ENCODE results near the gene KRTAP12-2. TPM values are rescaled to one million over a fixed set of nuclear protein-coding genes. Genes with fewer than 3 reads are reported as not detected.

KRTAP12-2 gene
- total and polyA plus RNA-seq, 10 donors = not detected

DNA sequence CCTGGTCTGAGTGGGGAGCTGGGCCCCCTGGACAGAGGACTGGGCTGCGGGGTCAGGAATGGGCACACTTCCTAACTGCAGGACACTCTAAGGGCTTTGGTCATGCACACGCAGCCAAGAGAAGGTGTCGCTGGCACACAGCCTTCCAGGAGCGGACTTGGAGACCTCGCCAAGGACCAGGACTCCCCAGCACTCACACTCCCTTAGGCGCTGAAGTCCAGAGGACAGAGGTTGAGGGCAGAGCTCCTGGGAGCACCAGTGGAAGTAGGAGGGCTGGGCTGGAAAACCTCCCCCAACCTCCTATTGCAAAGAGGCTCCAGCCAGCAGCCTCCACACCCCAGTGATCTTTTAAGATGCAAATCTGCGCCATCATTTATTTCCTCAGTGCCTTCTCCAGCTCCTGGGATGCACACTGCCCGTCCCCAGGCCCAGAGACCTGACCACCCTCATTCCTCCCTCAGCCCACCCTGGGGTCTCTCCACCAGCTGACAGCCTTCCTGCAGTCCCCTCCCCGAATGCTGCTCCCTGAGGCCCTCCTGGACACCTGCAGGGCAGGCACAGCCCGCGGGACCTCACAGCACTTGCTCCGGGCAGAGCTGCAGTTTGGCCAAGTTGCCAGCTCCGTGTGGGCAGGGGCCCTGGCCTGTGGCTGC, 41.6 kb upstream of the KRTAP12-2 start:
- Histone ChIP-seq H3K27me3 (replicated peaks in 1 of 7) (peaks cover 12 to 100% (median 93%) of the 10 kb centered on the region in 7 donors), H3K4me1 (peaks cover 0 to 56% (median 24%) of the 10 kb centered on the region in 6 donors), H3K4me3 (no peak overlapping the region), H3K36me3 (no peaks in the 10 kb centered on the region), H3K9me3 (peaks cover 0 to 17% (median 0%) of the 10 kb centered on the region in 8 donors), H3K27ac (no peak overlapping the region)
- WGBS, 5 donors = 1 to 11% (median 4%) methylated on average over 7 to 13 of the region's 13 CpGs
- intact Hi-C loops (cut with DNase I; ENCODE audit: low total_unique reads) = no loop called here
- TF ChIP-seq, protein P1, sequence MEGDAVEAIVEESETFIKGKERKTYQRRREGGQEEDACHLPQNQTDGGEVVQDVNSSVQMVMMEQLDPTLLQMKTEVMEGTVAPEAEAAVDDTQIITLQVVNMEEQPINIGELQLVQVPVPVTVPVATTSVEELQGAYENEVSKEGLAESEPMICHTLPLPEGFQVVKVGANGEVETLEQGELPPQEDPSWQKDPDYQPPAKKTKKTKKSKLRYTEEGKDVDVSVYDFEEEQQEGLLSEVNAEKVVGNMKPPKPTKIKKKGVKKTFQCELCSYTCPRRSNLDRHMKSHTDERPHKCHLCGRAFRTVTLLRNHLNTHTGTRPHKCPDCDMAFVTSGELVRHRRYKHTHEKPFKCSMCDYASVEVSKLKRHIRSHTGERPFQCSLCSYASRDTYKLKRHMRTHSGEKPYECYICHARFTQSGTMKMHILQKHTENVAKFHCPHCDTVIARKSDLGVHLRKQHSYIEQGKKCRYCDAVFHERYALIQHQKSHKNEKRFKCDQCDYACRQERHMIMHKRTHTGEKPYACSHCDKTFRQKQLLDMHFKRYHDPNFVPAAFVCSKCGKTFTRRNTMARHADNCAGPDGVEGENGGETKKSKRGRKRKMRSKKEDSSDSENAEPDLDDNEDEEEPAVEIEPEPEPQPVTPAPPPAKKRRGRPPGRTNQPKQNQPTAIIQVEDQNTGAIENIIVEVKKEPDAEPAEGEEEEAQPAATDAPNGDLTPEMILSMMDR (IDR thresholded peaks at IDR 0.05 in 8 of 11, conservative IDR thresholded peaks at IDR 0.05 in 3 of 11) = no peak
- TF ChIP-seq POLR2AphosphoS5 (IDR thresholded peaks at IDR 0.05) (no peak), POLR2A (IDR thresholded peaks at IDR 0.05) (no peak)
- peak; percentile 54 for DNase-seq

DNA sequence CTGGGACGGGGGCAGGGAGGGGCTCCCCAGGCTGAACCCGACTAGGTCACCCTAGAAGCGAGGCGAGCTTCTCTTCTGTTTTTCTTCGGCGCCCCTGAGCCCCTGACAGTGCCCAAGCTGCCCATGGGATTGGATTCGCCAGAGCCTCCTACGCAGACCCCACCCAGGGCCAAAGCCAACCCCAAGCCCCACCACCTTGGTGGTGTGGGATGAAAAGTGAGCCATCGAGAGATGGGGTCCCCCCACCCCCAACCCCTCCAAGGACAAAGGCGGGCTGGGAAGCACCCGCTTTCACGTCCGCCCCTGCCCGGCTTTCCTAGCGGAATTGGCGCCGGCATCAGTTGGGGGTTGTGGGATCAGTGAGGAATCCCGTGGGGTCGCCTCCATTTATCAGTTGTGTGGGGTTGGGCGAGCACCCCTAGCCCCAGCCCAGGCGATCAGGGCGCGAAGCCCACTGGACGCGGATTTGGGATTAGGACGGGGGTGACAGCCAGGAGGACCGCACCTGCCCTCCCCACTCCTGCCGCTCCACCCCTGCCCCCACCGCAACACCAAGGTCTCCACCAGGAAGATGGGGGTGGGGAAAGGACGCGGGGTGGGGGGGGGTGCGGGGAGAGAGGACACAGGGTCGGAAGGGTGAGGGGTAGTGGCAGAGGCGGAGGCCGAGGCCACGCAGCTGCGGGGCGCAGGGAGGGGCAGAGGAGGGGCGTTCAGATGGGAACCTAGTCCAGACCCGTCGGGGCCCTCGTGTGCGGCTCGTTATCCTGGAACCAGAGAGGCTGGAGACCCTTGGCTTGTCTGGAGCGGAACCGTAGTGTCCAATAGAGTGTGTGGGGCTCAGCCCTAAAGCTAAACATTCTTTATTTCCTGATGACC, 40.2 kb upstream of the KRTAP12-2 start:
- TF ChIP-seq, protein P1 (IDR thresholded peaks at IDR 0.05 in 8 of 11, conservative IDR thresholded peaks at IDR 0.05 in 3 of 11) = no peak
- no peak for TF ChIP-seq POLR2AphosphoS5 (IDR thresholded peaks at IDR 0.05)
- TF ChIP-seq POLR2A (IDR thresholded peaks at IDR 0.05) = no peak
- H3K27ac ChIP-seq = no peak overlapping the region
- 9 to 12% (median 10%) methylated on average over 32 to 46 of the region's 46 CpGs for WGBS, 5 donors
- H3K9me3 ChIP-seq = peaks cover 0 to 17% (median 0%) of the 10 kb centered on the region in 8 donors
- intact Hi-C loops (cut with DNase I; ENCODE audit: low total_unique reads) = no loop called here
- peaks cover 0 to 49% (median 24%) of the 10 kb centered on the region in 6 donors for H3K4me1 ChIP-seq
- DNase-seq = no peak
- H3K4me3 ChIP-seq = no peak overlapping the region
- H3K27me3 ChIP-seq (replicated peaks in 1 of 7) = peaks cover 12 to 100% (median 93%) of the 10 kb centered on the region in 7 donors
- H3K36me3 ChIP-seq = no peaks in the 10 kb centered on the region

DNA sequence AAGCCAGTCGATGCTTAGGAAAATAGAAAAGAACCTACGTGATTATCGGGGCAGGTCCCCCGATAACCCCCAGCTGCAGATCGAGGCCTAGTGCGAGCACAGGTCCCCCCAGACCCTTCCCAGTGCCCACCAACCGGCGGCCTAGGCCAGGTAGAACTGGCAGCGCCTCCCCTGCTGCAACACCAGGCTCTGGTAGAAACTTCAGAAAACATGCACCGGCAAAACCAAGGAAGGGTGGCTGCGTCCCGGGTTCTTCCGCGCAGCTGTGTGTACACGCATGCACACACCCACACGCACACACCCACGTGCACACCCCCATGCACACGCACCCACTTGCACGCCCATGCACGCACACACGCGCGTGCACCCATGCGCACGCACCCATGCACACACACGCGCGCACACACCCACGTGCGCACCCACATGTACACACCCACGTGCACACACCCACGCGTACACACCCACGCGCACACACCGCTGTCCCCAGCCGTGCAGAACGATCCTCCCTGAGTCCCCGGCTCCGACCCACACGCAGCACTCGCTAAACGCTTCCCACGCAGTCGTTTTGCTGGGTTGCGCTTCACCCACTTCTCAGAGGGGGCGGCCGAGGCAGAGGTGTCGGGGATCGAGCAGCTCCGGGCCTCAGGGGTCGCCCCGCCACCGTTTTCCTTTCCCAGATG, 39.4 kb upstream of the KRTAP12-2 start:
- TF ChIP-seq, protein P1 (IDR thresholded peaks at IDR 0.05 in 8 of 11, conservative IDR thresholded peaks at IDR 0.05 in 3 of 11) = no peak
- TF ChIP-seq POLR2A (IDR thresholded peaks at IDR 0.05) (no peak), POLR2AphosphoS5 (IDR thresholded peaks at IDR 0.05) (no peak)
- DNase-seq = peak; percentile 55

More for the DNA sequence above, 39.4 kb upstream of the KRTAP12-2 start:
- Histone ChIP-seq H3K4me3 (peak overlapping the region in 1 of 8 donors; percentile 5), H3K9me3 (peaks cover 0 to 17% (median 0%) of the 10 kb centered on the region in 8 donors), H3K36me3 (no peaks in the 10 kb centered on the region), H3K27ac (no peak overlapping the region), H3K4me1 (peaks cover 0 to 41% (median 18%) of the 10 kb centered on the region in 6 donors), H3K27me3 (replicated peaks in 1 of 7) (peaks cover 8 to 100% (median 93%) of the 10 kb centered on the region in 7 donors)
- intact Hi-C loops (cut with DNase I; ENCODE audit: low total_unique reads) = no loop called here
- WGBS, 5 donors = 10 to 25% (median 12%) methylated on average over 40 to 54 of the region's 54 CpGs
